CD4-positive, alpha-beta T cell treated with Interleukin-10 for 1 hour (primary cell): Measurements from ENCODE around the gene PSMD12.
"Not testable (repeated sequence)": the region's sequence is repeated elsewhere in the genome, so short reads cannot be mapped to it uniquely, and the experiment has no call there.

ENCODE experiments used
- DNase-seq: peaks from one replicate; pipeline ENCODE4 v3.0.0-alpha.2; 2020

The PSMD12 gene

DNA sequence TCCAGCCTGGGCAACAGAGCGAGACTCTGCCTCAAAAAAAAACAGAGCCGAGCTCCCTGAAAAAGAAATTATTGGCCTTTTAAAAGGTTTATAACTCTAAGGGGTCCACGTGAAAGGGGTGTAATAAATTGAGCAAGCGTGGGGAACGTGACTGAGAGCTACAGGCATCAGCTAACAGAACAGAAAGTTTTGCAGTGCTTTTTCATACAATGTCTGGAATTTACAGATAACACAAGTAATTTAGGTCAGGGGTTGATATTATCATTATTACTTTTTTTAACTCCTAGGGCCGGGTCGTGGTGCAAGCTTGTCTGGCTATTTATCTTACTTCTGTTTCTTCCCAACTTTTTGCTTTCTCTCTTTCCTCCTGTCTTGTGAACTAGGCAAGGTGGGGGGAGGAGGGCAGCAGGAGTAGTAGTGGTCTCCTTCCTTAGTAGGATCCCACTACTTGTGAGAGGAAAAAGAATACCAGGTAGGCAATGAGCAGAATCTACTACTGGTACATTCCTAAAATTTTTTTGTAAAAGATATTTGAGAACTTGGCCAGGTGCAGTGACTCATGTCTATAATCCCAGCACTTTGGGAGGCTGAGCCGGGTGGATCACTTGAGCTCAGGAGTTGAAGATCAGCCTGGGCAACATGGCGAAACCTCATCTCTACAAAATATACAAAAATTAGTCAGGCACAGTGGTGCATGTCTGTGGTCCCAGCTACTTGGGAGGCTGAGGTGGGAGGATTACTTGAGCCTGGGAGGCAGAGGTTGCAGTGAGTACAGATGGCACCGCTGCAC, 60.7 kb downstream of the PSMD12 start:
- not testable (repeated sequence) for DNase-seq

GRCh38 chr17:67297454-67297960, 68.9 kb downstream of the PSMD12 start:
- no peak for DNase-seq

- DNase-seq = no peak
Measured at GRCh38 chr17:67294451-67295199, 71.8 kb downstream of the PSMD12 start.

DNA sequence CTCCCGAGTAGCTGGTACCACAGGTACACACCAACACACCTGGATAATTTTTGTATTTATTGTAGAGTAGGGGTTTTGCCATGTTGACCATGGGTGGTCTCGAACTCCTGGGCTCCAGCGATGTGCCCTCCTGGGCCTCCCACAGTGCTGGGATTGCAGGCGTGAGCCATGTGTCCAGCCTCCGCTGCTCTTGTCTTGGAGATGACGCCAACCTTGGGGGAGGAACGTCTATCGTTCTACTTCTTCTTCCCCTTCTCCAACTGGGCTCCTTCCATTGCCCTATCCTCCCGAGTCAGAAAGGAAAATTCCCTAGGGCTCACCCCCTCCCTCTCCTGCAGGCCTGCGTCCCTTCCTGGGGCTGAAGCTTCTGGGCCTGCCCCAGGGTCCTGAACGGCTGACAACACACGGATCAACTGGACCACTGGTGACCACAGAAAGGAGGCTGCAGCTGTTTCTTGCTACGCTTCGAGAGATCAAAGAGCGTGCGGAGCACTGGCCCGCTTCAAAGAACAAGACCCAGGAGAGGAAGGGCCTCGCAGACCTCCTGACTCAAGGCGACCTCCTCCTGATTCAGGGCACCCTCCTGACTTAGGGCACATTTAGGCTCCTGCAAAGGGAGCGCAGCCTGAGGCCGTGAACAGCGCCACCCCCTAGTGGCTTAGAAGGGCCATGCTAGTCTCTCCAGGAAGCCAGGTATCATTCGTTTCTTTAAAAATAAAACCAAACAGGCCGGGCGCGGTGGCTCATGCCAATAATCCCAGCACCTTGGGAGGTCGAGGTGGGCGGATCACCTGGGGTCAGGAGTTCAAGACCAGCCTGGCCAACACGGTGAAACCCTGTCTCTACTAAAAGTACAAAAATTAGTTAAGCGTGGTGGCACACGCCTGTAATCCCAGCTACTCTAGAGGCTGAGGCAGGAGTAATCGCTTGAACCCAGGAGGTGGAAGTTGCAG, 72.8 kb downstream of the PSMD12 start:
- DNase-seq = peak; percentile 77

- DNase-seq = no peak
Measured at GRCh38 chr17:67290711-67291291, 75.6 kb downstream of the PSMD12 start.

GRCh38 chr17:67290244-67290643, 76.1 kb downstream of the PSMD12 start:
- DNase-seq = no peak

DNA sequence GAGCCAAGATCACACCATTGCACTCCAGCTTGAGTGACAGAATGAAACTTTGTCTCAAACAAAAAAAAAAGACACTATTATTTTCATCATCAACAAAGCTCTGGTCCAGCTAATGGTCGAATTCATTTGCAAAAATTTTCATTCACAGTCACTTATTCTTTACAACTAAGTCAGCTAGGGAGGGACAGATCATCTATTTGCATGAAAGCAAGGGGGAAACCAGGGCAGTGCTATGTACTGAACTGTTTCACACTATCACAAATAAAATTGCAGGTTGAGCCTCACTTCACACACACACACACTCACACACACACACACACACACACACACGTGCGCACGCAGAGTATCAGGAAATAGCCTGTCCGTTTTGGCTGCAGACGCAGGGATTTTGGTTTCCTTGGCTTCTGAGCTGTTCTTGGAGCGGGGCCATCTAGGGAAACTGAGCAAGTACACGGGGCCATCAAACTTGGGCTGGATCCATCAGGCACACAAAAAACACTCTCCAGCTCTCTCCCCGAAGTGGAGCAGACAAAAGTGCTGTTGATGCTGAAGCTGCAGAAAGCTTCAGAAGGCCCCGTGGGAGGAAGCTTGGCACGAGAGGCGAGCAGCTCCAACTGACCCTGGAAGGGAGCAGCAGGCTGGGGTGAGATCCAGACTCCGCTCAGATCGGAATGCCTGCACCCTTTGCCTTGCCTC, 77.0 kb downstream of the PSMD12 start:
- DNase-seq = no peak
